Measurements from ENCODE around the gene RAPGEF2. TPM values are rescaled to one million over a fixed set of nuclear protein-coding genes. Genes with fewer than 3 reads are reported as not detected.
A peak's percentile ranks its signal among the peaks of the same experiment; 100 is the strongest.
"Not testable (repeated sequence)": the region's sequence is repeated elsewhere in the genome, so short reads cannot be mapped to it uniquely, and the experiment has no call there.

The RAPGEF2 gene
- total RNA-seq, 1 donor = 50.3 TPM

GRCh38 chr4:159307929-159308328 is 205.1 kb downstream of the RAPGEF2 start:
- Histone ChIP-seq H3K4me2 (ENCODE audit: insufficient read depth, low read length) (peak overlapping the region; percentile 41), H4K20me1 (ENCODE audit: insufficient read depth, low read length) (no peaks in the 10 kb centered on the region), H3K4me3 (ENCODE audit: insufficient read depth, low read length) (no peak overlapping the region), H2AFZ (ENCODE audit: low read length) (no peak overlapping the region), H3K9me3 (ENCODE audit: low read depth, low read length) (no peaks in the 10 kb centered on the region), H3K27ac (ENCODE audit: low read depth, low read length) (peak overlapping the region; percentile 64), H3K4me1 (ENCODE audit: insufficient read depth, low read length) (peaks cover 16% of the 10 kb centered on the region), H3K36me3 (ENCODE audit: insufficient read depth, low read length) (peaks cover 7% of the 10 kb centered on the region), H3K27me3 (ENCODE audit: insufficient read depth, low read length) (no peaks in the 10 kb centered on the region), H3K79me2 (ENCODE audit: insufficient read depth, low read length) (peaks cover 22% of the 10 kb centered on the region)
- DNase-seq (ENCODE audit: insufficient read length, low spot score, missing footprints) = no peak
- TF ChIP-seq, protein P1, sequence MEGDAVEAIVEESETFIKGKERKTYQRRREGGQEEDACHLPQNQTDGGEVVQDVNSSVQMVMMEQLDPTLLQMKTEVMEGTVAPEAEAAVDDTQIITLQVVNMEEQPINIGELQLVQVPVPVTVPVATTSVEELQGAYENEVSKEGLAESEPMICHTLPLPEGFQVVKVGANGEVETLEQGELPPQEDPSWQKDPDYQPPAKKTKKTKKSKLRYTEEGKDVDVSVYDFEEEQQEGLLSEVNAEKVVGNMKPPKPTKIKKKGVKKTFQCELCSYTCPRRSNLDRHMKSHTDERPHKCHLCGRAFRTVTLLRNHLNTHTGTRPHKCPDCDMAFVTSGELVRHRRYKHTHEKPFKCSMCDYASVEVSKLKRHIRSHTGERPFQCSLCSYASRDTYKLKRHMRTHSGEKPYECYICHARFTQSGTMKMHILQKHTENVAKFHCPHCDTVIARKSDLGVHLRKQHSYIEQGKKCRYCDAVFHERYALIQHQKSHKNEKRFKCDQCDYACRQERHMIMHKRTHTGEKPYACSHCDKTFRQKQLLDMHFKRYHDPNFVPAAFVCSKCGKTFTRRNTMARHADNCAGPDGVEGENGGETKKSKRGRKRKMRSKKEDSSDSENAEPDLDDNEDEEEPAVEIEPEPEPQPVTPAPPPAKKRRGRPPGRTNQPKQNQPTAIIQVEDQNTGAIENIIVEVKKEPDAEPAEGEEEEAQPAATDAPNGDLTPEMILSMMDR (IDR thresholded peaks at IDR 0.05; ENCODE audit: extremely low read depth, low read depth, low read length) = no peak

DNA sequence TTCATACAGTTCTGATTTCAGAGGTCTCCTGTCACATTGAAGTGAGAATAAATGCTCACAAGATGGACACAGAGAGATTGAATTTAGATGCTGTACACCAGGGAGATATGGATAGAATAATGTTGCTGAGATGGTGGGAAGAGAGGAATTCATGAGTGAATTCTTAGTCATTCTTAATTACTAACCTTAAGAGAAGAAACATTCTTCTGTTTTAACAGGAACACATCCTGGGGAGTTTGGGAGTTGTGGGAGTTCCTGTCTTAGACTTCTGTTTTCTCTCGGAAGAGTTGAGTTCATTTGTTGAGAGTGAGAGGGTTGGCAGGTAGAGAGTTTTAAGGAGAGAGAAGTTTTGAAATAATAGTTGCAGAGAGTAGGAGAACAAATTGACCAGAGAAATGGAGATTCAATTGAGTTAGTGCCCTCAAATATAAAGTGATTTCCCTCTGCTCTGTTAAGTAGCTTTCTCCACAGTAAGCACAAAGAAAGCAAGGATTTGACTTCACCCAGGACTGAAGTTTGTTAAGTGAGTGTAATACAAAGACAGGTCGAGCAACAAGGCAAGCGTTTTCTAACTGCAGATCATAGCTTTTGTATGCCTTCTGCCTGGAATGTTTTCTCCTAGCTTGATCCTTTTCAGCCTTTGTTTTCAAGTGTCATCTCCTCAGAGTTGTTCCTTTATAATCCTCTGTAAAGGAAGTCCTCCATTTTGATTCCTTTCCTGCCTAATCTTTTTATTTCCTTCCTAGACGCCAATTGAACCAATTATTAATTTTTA is 205.9 kb downstream of the RAPGEF2 start:
- H3K4me1 ChIP-seq (ENCODE audit: insufficient read depth, low read length) = peaks cover 16% of the 10 kb centered on the region
- peak overlapping the region; percentile 64 for H3K27ac ChIP-seq (ENCODE audit: low read depth, low read length)
- DNase-seq (ENCODE audit: insufficient read length, low spot score, missing footprints) = peak; percentile 41
- H4K20me1 ChIP-seq (ENCODE audit: insufficient read depth, low read length) = no peaks in the 10 kb centered on the region
- no peaks in the 10 kb centered on the region for H3K27me3 ChIP-seq (ENCODE audit: insufficient read depth, low read length)
- peaks cover 22% of the 10 kb centered on the region for H3K79me2 ChIP-seq (ENCODE audit: insufficient read depth, low read length)
- H2AFZ ChIP-seq (ENCODE audit: low read length) = peak overlapping the region; percentile 22
- H3K36me3 ChIP-seq (ENCODE audit: insufficient read depth, low read length) = peaks cover 7% of the 10 kb centered on the region
- peak overlapping the region; percentile 9 for H3K4me3 ChIP-seq (ENCODE audit: insufficient read depth, low read length)
- H3K4me2 ChIP-seq (ENCODE audit: insufficient read depth, low read length) = peak overlapping the region; percentile 41
- no peaks in the 10 kb centered on the region for H3K9me3 ChIP-seq (ENCODE audit: low read depth, low read length)
- TF ChIP-seq, protein P1 (IDR thresholded peaks at IDR 0.05; ENCODE audit: extremely low read depth, low read depth, low read length) = no peak

DNA sequence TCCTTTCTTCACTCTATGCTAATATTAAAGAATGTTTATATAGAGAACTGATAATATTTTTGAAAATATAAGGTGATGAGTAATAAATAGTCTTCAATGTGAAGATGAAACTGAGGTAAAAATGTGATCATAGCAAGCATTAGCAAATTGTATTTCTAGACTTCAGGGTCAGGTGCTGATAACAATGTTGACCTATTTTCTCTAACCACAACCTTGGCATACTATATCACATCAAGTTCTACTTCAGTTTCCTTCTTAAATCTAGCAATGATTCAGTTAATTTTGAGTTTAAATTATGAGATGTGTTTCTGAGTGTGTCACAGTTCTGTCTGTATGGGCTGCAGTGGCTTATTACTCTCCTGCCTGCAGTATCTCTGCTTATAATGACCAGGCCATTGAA is 209.4 kb downstream of the RAPGEF2 start:
- no peaks in the 10 kb centered on the region for H4K20me1 ChIP-seq (ENCODE audit: insufficient read depth, low read length)
- H3K27me3 ChIP-seq (ENCODE audit: insufficient read depth, low read length) = no peaks in the 10 kb centered on the region
- H3K4me3 ChIP-seq (ENCODE audit: insufficient read depth, low read length) = no peak overlapping the region
- no peak overlapping the region for H2AFZ ChIP-seq (ENCODE audit: low read length)
- no peak overlapping the region for H3K27ac ChIP-seq (ENCODE audit: low read depth, low read length)
- H3K9me3 ChIP-seq (ENCODE audit: low read depth, low read length) = no peaks in the 10 kb centered on the region
- H3K4me1 ChIP-seq (ENCODE audit: insufficient read depth, low read length) = peaks cover 16% of the 10 kb centered on the region
- no peaks in the 10 kb centered on the region for H3K36me3 ChIP-seq (ENCODE audit: insufficient read depth, low read length)
- no peak for DNase-seq (ENCODE audit: insufficient read length, low spot score, missing footprints)
- TF ChIP-seq, protein P1 (IDR thresholded peaks at IDR 0.05; ENCODE audit: extremely low read depth, low read depth, low read length) = no peak
- no peak overlapping the region for H3K4me2 ChIP-seq (ENCODE audit: insufficient read depth, low read length)
- peaks cover 4% of the 10 kb centered on the region for H3K79me2 ChIP-seq (ENCODE audit: insufficient read depth, low read length)

GRCh38 chr4:159315879-159316278 is 213.0 kb downstream of the RAPGEF2 start:
- not testable (repeated sequence) for H3K4me1 ChIP-seq (ENCODE audit: insufficient read depth, low read length); H3K4me2 ChIP-seq (ENCODE audit: insufficient read depth, low read length); H3K9me3 ChIP-seq (ENCODE audit: low read depth, low read length); H3K27me3 ChIP-seq (ENCODE audit: insufficient read depth, low read length); H2AFZ ChIP-seq (ENCODE audit: low read length); H3K27ac ChIP-seq (ENCODE audit: low read depth, low read length); H4K20me1 ChIP-seq (ENCODE audit: insufficient read depth, low read length); DNase-seq (ENCODE audit: insufficient read length, low spot score, missing footprints); H3K4me3 ChIP-seq (ENCODE audit: insufficient read depth, low read length); H3K36me3 ChIP-seq (ENCODE audit: insufficient read depth, low read length); H3K79me2 ChIP-seq (ENCODE audit: insufficient read depth, low read length)
- TF ChIP-seq, protein P1 (IDR thresholded peaks at IDR 0.05; ENCODE audit: extremely low read depth, low read depth, low read length) = peak; percentile 30

Data from osteoblast (primary cell).